Esophagus squamous epithelium (tissue), 5 donors: ENCODE results near the gene HS6ST1. TPM values are rescaled to one million over a fixed set of nuclear protein-coding genes. Genes with fewer than 3 reads are reported as not detected.

Source experiments
- DNase-seq: peaks from one replicate; lab custom pipeline; 2025; lab: John Stamatoyannopoulos, UW
- H3K27ac ChIP-seq, 4 donors: fragments of 200-600 bp; sonication (generic); one replicate each; pipeline ENCODE4 v1.5.1; 2016 to 2019; ENCODE audit warnings: mild to moderate bottlenecking in 1 of 4
- H3K27me3 ChIP-seq, 4 donors: fragments of 200-600 bp; sonication (generic); 1 replicate in 3 of 4; 2 replicates in 1 of 4; pipeline versions ENCODE4 v1.5.1 to v1.6.0; 2017 to 2021; ENCODE audit warnings: antibody characterized with exemption in 1 of 4
- H3K36me3 ChIP-seq, 3 donors: fragments of 200-600 bp; sonication (generic); one replicate each; pipeline ENCODE4 v1.5.1; 2016 to 2019
- H3K4me1 ChIP-seq, 3 donors: fragments of 200-600 bp; sonication (generic); one replicate each; pipeline ENCODE4 v1.5.1; 2017 to 2019
- H3K4me3 ChIP-seq, 4 donors: fragments of 200-600 bp; sonication (generic); 1 replicate in 3 of 4; 2 replicates in 1 of 4; pipeline ENCODE4 v1.5.1; 2016 to 2019; ENCODE audit warnings: mild to moderate bottlenecking in 2 of 4, moderate library complexity in 1 of 4
- H3K9me3 ChIP-seq, 3 donors: fragments of 200-600 bp; sonication (generic); one replicate each; pipeline ENCODE4 v1.5.1; 2016 to 2019
- CTCF ChIP-seq, 6 experiments: fragments of 450-650 bp in 4 of 6; fragments of 200-600 bp in 2 of 6; sonication (generic) in 2 of 6; IDR thresholded peaks; one replicate each; pipeline ENCODE4 v1.5.1; 2016 to 2019; ENCODE audit warnings: antibody characterized with exemption in 6 of 6, mild to moderate bottlenecking in 4 of 6, moderate library complexity in 4 of 6
- POLR2A ChIP-seq, 4 donors: fragments of 450-650 bp; IDR thresholded peaks; one replicate each; pipeline ENCODE4 v1.6.1; 2017; ENCODE audit warnings: antibody characterized with exemption in 4 of 4, mild to moderate bottlenecking in 4 of 4, moderate library complexity in 3 of 4
- WGBS, 2 donors: methylation state at CpG; one replicate each; pipeline ENCODE4 v1.1.5; 2018; 5-methylcytosine and 5-hydroxymethylcytosine counted together
- intact Hi-C: fragments of 100-400 bp; cut with DNase I; formaldehyde crosslinking; loops from one replicate; pipeline ENCODE4 v1.15.0; 2022
- total RNA-seq, 4 donors: library from RNA; depleted of rRNA; stranded (reverse); fragments of >200 nt; gene quantifications; one replicate each; pipeline ENCODE4 v1.1.0, GENCODE V29; 2016
- donor health status: DM: yes; HTN: yes; CAD: no.

Gene HS6ST1
- total RNA-seq, 4 donors from 2014 or later: 44.7 to 73.8 (median 56.8) TPM

GRCh38 chr2:128273469-128274081 lies 45.1 kb downstream of the HS6ST1 start:
- intact Hi-C loops: no loop called here
- H3K27me3 ChIP-seq: no peaks in the 10 kb centered on the region
- peaks cover 6 to 56% (median 14%) of the 10 kb centered on the region in 3 donors for H3K4me1 ChIP-seq
- TF ChIP-seq POLR2A (IDR thresholded peaks at IDR 0.05) (no peak), CTCF (IDR thresholded peaks at IDR 0.05) (no peak)
- H3K9me3 ChIP-seq: no peaks in the 10 kb centered on the region
- no peak for DNase-seq
- H3K27ac ChIP-seq: peak overlapping the region in 1 of 4 donors; percentile 52
- H3K4me3 ChIP-seq: no peak overlapping the region
- 56 to 69% methylated on average over 9 to 11 of the region's 16 CpGs for WGBS, 2 donors
- peaks cover 0 to 87% (median 6%) of the 10 kb centered on the region in 3 donors for H3K36me3 ChIP-seq

GRCh38 chr2:128272601-128273468 lies 45.8 kb downstream of the HS6ST1 start:
- Histone ChIP-seq H3K4me3 (no peak overlapping the region), H3K27me3 (no peaks in the 10 kb centered on the region), H3K9me3 (no peaks in the 10 kb centered on the region), H3K4me1 (peaks cover 3 to 49% (median 9%) of the 10 kb centered on the region in 3 donors), H3K36me3 (peaks cover 4 to 86% (median 10%) of the 10 kb centered on the region in 3 donors), H3K27ac (peak overlapping the region in 1 of 4 donors; percentile 52)
- no peak for DNase-seq
- TF ChIP-seq CTCF (IDR thresholded peaks at IDR 0.05): no peak
- no peak for TF ChIP-seq POLR2A (IDR thresholded peaks at IDR 0.05)
- 85 to 94% methylated on average over 8 to 12 of the region's 18 CpGs for WGBS, 2 donors
- intact Hi-C loops: no loop called here

- H3K9me3 ChIP-seq: no peaks in the 10 kb centered on the region
- H3K36me3 ChIP-seq: peaks cover 5 to 86% (median 11%) of the 10 kb centered on the region in 3 donors
- H3K27me3 ChIP-seq: no peaks in the 10 kb centered on the region
- DNase-seq: no peak
- WGBS, 2 donors: 83 to 87% methylated on average over 7 to 17 of the region's 21 CpGs
- H3K27ac ChIP-seq: no peak overlapping the region
- no peak overlapping the region for H3K4me3 ChIP-seq
- intact Hi-C loops: no loop called here
- peaks cover 3 to 47% (median 8%) of the 10 kb centered on the region in 3 donors for H3K4me1 ChIP-seq
- TF ChIP-seq CTCF (IDR thresholded peaks at IDR 0.05) (no peak), POLR2A (IDR thresholded peaks at IDR 0.05) (no peak)
These were observed 46.6 kb downstream of the HS6ST1 start for GRCh38 chr2:128271911-128272600.

DNA sequence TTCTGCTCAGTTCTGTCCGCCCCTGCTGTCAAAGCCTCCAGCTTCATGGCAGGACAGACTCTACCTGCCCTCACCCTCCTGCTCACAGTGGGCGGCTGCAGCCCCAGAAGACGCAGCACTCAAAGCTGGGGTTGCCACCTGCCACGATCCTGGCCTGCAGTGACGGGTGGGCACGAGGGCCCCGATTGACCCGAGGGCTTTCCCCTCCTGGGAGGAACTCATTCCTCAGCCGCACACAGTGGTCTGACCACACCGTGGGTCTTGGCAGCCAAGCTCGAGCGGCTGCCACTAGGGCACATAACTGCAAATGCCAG lies 47.1 kb downstream of the HS6ST1 start:
- no peak for DNase-seq

More for the DNA sequence above, 47.1 kb downstream of the HS6ST1 start:
- TF ChIP-seq POLR2A (IDR thresholded peaks at IDR 0.05) (no peak), CTCF (IDR thresholded peaks at IDR 0.05) (no peak)
- Histone ChIP-seq H3K27ac (no peak overlapping the region), H3K4me3 (no peak overlapping the region), H3K27me3 (no peaks in the 10 kb centered on the region), H3K9me3 (no peaks in the 10 kb centered on the region), H3K4me1 (peaks cover 3 to 47% (median 8%) of the 10 kb centered on the region in 3 donors), H3K36me3 (peaks cover 5 to 86% (median 11%) of the 10 kb centered on the region in 3 donors)
- 90% methylated on average over 2 of the region's 12 CpGs; no CpG with 5 or more reads in 1 of the 2 donors for WGBS, 2 donors
- intact Hi-C loops: no loop called here
